ENCODE measurements around the gene GAPDHS. TPM values are rescaled to one million over a fixed set of nuclear protein-coding genes. Genes with fewer than 3 reads are reported as not detected.

Gene GAPDHS
- total and polyA plus RNA-seq, 2 of the 13 experiments (the other 11 are each of a cell fraction or from before 2014, with no cell fraction given): not detected

DNA sequence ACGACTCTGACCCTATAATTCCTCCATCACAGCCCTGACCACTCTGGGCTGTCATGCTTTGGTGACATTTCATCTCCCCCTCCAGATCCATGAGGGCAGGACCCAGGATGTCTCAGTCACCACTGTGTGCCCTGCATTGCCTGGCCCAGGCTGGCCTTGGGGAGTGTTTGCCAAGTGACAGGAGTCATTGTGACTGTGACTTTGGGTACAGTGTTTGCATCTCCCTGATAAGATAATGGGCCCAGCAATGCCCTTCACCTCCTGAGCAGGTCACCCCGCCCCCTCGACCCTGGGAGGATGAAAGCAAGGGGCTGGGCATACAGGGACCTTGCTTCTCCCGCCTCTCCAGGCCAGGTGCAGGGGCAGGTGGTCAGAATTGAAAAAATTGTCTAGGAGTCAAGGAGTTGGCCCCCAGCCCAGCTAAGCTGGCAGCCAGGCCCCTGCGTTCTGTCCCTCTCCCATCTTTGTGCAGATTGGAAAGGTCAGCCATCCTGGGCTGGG lies 36.1 kb downstream of the GAPDHS start (continued):
- TF ChIP-seq, protein P1, sequence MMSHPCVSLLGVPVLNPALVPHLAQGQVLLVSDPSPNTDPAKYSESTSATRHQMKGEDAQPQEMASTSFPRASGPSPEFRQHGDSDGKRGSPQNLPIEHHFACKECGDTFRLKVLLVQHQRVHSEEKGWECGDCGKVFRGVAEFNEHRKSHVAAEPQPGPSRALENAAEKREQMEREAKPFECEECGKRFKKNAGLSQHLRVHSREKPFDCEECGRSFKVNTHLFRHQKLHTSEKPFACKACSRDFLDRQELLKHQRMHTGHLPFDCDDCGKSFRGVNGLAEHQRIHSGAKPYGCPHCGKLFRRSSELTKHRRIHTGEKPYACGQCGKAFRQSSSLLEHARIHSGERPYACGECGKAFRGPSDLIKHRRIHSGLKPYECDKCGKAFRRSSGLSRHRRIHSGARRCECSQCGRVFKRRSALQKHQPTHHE (CRISPR knock-in tag; IDR thresholded peaks at IDR 0.05; ENCODE audit: borderline replicate concordance): no peak
- TF ChIP-seq ZNF331 (CRISPR knock-in tag; IDR thresholded peaks at IDR 0.05) (peak; percentile 84), HOXD1 (CRISPR knock-in tag; IDR thresholded peaks at IDR 0.05) (no peak), TAF15 (IDR thresholded peaks at IDR 0.05; ENCODE audit: low read depth, low read length, poor library complexity, severe bottlenecking) (no peak), RBM22 (optimal IDR thresholded peaks at IDR 0.05; ENCODE audit: low read length) (no peak), RFX5 (IDR thresholded peaks at IDR 0.05; ENCODE audit: low read depth, low read length) (no peak), ZNF383 (CRISPR knock-in tag; IDR thresholded peaks at IDR 0.05; ENCODE audit: borderline replicate concordance) (no peak), ZMYM4 (CRISPR knock-in tag; IDR thresholded peaks at IDR 0.05) (peak; percentile 88), ZNF780A (CRISPR knock-in tag; IDR thresholded peaks at IDR 0.05) (no peak), FOXA1 (IDR thresholded peaks at IDR 0.05) (no peak), FOXA1 (CRISPR knock-in tag; IDR thresholded peaks at IDR 0.05) (peak; percentile 87), ATF7-NPFF (CRISPR knock-in tag; IDR thresholded peaks at IDR 0.05; ENCODE audit: low read depth) (no peak), NFIB (CRISPR knock-in tag; IDR thresholded peaks at IDR 0.05; ENCODE audit: borderline replicate concordance) (no peak), YY1 (IDR thresholded peaks at IDR 0.05; ENCODE audit: insufficient read depth, insufficient replicate concordance, low read depth, low read length) (no peak), SOX5 (CRISPR knock-in tag; IDR thresholded peaks at IDR 0.05; ENCODE audit: borderline replicate concordance) (peak; percentile 83)
- TF ChIP-seq, protein P2, sequence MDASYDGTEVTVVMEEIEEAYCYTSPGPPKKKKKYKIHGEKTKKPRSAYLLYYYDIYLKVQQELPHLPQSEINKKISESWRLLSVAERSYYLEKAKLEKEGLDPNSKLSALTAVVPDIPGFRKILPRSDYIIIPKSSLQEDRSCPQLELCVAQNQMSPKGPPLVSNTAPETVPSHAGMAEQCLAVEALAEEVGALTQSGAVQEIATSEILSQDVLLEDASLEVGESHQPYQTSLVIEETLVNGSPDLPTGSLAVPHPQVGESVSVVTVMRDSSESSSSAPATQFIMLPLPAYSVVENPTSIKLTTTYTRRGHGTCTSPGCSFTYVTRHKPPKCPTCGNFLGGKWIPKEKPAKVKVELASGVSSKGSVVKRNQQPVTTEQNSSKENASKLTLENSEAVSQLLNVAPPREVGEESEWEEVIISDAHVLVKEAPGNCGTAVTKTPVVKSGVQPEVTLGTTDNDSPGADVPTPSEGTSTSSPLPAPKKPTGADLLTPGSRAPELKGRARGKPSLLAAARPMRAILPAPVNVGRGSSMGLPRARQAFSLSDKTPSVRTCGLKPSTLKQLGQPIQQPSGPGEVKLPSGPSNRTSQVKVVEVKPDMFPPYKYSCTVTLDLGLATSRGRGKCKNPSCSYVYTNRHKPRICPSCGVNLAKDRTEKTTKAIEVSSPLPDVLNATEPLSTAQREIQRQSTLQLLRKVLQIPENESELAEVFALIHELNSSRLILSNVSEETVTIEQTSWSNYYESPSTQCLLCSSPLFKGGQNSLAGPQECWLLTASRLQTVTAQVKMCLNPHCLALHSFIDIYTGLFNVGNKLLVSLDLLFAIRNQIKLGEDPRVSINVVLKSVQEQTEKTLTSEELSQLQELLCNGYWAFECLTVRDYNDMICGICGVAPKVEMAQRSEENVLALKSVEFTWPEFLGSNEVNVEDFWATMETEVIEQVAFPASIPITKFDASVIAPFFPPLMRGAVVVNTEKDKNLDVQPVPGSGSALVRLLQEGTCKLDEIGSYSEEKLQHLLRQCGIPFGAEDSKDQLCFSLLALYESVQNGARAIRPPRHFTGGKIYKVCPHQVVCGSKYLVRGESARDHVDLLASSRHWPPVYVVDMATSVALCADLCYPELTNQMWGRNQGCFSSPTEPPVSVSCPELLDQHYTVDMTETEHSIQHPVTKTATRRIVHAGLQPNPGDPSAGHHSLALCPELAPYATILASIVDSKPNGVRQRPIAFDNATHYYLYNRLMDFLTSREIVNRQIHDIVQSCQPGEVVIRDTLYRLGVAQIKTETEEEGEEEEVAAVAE (CRISPR knock-in tag; IDR thresholded peaks at IDR 0.05; ENCODE audit: borderline replicate concordance): no peak
- TF ChIP-seq, protein P3, sequence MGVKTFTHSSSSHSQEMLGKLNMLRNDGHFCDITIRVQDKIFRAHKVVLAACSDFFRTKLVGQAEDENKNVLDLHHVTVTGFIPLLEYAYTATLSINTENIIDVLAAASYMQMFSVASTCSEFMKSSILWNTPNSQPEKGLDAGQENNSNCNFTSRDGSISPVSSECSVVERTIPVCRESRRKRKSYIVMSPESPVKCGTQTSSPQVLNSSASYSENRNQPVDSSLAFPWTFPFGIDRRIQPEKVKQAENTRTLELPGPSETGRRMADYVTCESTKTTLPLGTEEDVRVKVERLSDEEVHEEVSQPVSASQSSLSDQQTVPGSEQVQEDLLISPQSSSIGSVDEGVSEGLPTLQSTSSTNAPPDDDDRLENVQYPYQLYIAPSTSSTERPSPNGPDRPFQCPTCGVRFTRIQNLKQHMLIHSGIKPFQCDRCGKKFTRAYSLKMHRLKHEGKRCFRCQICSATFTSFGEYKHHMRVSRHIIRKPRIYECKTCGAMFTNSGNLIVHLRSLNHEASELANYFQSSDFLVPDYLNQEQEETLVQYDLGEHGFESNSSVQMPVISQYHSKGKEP (CRISPR knock-in tag; IDR thresholded peaks at IDR 0.05): no peak
- TF ChIP-seq, protein P4, sequence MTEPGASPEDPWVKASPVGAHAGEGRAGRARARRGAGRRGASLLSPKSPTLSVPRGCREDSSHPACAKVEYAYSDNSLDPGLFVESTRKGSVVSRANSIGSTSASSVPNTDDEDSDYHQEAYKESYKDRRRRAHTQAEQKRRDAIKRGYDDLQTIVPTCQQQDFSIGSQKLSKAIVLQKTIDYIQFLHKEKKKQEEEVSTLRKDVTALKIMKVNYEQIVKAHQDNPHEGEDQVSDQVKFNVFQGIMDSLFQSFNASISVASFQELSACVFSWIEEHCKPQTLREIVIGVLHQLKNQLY (CRISPR knock-in tag; IDR thresholded peaks at IDR 0.05): peak; percentile 58; the same call in 1 of the 2 replicates
- TF ChIP-seq, protein P5, sequence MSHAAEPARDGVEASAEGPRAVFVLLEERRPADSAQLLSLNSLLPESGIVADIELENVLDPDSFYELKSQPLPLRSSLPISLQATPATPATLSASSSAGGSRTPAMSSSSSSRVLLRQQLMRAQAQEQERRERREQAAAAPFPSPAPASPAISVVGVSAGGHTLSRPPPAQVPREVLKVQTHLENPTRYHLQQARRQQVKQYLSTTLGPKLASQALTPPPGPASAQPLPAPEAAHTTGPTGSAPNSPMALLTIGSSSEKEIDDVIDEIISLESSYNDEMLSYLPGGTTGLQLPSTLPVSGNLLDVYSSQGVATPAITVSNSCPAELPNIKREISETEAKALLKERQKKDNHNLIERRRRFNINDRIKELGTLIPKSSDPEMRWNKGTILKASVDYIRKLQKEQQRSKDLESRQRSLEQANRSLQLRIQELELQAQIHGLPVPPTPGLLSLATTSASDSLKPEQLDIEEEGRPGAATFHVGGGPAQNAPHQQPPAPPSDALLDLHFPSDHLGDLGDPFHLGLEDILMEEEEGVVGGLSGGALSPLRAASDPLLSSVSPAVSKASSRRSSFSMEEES (CRISPR knock-in tag; IDR thresholded peaks at IDR 0.05): no peak; the same call in 1 of the 2 replicates
- TF ChIP-seq, protein P6, sequence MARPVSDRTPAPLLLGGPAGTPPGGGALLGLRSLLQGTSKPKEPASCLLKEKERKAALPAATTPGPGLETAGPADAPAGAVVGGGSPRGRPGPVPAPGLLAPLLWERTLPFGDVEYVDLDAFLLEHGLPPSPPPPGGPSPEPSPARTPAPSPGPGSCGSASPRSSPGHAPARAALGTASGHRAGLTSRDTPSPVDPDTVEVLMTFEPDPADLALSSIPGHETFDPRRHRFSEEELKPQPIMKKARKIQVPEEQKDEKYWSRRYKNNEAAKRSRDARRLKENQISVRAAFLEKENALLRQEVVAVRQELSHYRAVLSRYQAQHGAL (CRISPR knock-in tag; IDR thresholded peaks at IDR 0.05; ENCODE audit: not compliant biosample characterization): no peak
